CD1c-positive myeloid dendritic cell (primary cell): ENCODE data around the gene ZNF780A.
"Not testable (repeated sequence)": the region's sequence is repeated elsewhere in the genome, so short reads cannot be mapped to it uniquely, and the experiment has no call there.

Experiments used
- DNase-seq: peaks from one replicate; pipeline ENCODE4 v3.0.0-alpha.2; 2016; ENCODE audit errors: extremely low spot score

ZNF780A gene

DNA sequence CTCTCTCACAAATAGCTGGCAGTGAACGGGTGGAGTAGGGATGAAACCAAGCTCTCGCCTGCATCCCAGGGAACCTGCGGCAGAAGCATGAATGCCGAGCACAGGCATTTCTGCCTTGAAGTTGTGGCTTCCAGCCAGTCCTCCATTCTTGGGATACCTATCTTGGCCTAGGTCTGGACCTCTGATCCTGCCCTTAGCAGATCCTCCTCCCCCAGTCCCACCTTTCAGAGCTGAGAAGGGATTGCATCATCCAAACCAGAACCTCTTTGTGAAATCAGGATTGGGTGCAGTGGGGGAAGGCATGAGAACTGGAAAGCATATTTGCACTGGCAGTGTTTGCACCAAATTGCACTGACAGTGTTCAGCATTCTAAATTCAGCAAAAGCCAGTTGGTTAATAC, 5.8 kb downstream of the ZNF780A start:
- no peak for DNase-seq

GRCh38 chr19:40081411-40081810, 9.3 kb downstream of the ZNF780A start:
- peak; percentile 58 for DNase-seq

DNA sequence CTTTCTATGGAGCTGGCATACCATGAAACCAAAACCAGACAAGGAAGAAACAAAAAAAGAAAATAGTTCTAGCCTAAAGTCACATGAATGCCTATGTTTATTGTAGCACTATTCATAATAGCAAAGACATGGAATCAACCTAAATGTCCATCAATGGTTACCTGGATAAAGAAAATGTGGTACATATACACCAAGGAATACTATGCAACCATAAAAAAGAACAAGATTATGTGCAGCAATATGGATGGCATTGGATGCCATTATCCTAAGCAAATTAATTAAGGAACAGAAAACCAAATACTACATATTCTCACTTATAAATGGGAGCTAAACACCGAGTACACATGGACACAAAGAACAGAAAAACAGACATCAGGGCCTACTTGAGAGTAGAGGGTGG, 10.5 kb downstream of the ZNF780A start:
- no peak for DNase-seq

DNA sequence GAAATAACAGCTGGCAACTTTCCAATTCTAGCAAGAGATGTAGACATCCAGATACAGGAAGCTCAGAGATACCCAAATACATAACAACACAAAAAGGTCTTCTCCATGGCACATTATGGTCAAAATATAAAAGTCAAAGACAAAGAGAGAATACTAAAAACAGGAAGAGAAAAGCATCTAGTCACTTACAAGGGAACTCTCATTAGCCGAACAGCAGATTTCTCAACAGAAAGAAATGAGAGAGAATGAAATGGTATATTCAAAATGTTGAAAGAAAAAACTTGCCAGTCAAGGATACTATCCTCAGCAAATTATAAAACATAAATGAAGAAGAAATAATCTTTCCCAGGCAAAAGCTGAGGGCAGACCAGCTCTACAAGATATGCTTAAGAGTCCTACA, 12.4 kb downstream of the ZNF780A start:
- DNase-seq, result no peak

DNA sequence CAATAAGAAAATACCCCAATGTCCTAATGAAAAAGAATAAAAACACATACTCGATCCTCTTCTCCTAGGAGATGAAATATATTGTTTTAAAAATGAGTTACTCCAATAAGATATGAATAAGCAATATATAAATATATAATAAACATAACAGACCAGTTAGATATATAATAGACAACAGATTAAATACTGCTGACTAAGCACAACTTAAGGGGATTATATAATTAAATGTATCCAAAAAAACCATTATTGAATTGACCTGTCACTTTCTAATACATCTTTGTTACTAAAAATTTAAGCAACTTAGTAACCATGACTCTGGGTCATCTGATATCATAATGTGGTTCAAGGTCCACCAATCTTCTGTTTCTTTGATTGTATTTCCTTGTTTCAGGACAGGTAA, 20.7 kb downstream of the ZNF780A start:
- DNase-seq, result no peak

DNA sequence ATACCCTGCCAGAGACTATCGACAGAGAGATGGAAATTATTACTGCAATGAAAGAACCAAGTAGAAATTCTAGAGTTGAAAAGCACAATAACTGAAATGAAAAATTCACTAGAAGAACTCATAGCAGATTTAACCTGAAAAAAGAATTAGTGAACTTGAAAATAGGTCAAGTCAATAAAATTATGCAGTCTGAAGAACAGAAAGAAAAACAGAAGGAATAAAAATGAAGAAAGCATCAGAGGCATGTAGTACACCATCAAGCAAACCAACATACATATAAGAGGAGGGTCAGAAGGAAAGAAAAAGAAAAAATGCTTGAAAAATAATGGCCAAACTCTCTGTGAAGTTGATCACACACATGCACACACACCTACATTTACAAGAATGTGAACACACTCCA, 31.1 kb downstream of the ZNF780A start:
- DNase-seq, result no peak

GRCh38 chr19:40057166-40057565, 33.6 kb downstream of the ZNF780A start:
- no peak for DNase-seq

GRCh38 chr19:40056505-40056904, 34.2 kb downstream of the ZNF780A start:
- DNase-seq, result no peak

GRCh38 chr19:40055832-40056504, 34.8 kb downstream of the ZNF780A start, which contains the start of gene ZNF780B:
Gene ZNF780B, minus strand, starts transcription at chr19:40056231. Its CDS starts 5,899 bp downstream, at chr19:40050332.
- DNase-seq, result peak; percentile 67

- no peak for DNase-seq
Measured at GRCh38 chr19:40055049-40055448, 35.7 kb downstream of the ZNF780A start.

GRCh38 chr19:40054632-40055031, 36.1 kb downstream of the ZNF780A start:
- DNase-seq, result no peak

DNA sequence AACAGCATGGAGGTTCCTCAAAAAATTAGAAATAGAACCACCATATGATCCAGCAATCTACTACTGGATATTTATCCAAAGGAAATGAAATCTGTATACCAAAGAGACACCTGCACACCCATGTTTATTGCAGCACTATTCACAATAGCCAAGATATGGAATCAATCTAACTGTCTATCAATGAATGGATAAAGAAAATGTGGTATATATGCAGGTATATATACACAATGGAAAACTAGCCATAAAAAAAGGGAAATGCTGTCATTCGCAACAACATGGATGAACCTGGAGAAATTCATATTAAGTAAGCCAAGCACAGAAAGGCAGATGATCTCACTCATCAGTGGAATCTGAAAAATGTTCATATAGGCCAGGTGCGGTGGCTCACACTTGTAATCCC, 37.3 kb downstream of the ZNF780A start:
- no peak for DNase-seq

DNA sequence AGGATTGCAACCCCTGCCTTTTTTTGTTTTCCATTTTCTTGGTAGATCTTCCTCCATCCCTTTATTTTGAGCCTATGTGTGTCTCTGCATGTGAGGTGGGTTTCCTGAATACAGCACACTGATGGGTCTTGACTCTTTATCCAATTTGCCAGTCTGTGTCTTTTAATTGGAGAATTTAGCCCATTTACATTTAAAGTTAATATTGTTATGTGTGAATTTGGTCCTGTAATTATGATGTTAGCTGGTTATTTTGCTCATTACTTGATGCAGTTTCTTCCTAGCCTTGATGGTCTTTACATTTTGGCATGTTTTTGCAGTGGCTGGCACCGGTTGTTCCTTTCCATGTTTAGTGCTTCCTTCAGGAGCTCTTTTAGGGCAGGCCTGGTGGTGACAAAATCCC, 49.0 kb downstream of the ZNF780A start:
- not testable (repeated sequence) for DNase-seq

DNA sequence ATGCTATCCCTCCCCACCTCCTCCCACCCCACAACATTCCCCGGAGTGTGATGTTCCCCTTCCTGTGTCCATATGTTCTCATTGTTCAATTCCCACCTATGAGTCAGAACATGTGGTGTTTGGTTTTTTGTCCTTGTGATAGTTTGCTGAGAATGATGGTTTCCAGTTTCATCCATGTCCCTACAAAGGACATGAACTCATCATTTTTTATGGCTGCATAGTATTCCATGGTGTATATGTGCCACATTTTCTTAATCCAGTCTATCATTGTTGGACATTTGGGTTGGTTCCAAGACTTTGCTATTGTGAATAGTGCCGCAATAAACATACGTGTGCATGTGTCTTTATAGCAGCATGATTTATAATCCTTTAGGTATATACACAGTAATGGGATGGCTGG, 52.7 kb downstream of the ZNF780A start:
- DNase-seq, result not testable (repeated sequence)

GRCh38 chr19:40035996-40036395, 54.7 kb downstream of the ZNF780A start:
- no peak for DNase-seq

DNA sequence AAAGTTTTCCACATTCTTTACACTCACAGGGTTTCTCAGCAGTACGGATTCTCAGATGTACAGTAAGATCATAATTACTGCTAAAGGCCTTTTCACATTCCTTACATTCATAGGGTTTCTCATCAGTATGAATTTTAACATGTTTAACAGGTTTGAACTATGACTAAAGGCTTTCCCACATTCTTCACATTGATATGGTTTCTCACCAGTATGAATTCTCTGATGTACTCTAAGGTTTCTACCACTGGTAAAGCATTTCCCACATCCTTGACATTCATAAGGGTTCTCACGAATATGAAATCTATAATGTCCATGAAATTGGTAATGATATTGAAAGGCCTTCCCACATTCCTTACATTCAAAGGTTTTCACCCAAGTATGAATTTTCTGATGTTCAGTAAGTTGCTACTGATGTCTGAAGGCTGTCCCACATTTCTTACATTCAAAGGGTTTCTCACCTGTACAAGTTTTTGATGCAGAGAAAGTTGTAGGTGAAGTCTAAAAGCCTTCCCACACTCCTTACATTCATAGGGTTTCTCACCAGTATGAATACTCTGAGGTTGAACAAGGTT, 56.7 kb downstream of the ZNF780A start:
- no peak for DNase-seq

DNA sequence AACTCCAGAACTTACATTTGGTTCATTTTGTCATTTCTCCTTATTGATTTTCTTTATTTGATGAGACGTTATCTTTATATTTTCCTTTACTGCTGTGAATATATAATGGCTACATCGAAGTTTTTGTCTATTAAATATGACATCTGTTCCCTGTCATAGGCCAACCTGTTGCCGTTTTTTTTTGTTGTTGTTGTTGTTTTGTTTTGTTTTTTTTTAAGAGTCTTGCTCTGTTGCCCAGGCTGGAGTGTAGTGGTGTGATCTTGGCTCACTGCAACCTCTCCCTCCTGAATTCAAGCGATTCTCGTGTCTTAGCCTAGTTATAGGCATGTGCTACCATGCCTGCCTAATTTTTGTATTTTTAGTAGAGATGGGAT, 64.2 kb downstream of the ZNF780A start:
- no peak for DNase-seq

DNA sequence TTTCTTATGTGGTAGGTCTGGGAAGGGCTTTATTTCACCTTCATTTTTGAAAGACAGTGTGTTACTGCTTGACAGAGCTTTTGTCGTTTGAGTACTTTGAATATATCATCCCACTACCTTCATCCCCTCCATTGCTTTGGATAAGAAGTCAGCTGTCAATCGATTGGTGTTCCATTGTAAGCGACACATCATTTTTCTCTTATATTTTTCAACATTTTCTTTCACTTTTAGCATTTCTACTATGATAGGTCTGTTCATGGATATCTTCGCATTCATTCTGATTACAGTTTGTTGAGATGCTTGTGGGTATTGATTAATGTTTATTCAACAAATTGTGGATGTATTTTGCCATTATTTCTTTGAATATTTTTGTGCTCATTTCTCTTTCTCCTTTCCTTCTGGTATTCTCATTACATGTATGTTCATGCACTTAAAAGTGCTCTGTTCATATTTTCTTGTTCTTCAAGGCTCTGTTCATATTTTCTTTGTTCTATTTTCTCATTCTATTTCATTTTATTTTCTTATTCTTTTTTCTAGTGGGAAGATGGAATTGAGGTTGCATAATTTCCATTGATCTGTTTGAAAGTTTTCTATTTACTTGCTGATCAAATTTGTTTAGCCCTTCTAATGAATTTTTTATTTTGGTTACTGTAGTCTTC, 64.7 kb downstream of the ZNF780A start:
- no peak for DNase-seq

DNA sequence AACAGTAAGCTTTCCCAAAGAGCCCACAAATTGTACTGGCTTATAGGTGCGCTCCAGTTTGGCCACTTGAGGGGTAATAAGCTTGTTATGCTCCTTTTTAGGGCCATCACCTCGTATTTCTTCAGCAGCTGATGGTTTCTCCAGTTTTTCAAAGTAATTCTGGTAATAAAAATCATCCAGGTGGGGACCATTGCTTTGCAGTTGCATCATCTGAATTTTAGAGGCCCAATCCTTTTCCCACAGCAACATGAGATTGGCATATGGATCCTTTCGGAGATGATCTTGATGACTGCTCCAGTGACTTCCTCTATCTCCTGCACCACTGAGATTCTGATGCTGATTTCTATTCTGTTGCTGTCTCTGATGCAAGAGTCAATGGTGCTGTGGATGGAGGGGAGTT, 66.8 kb downstream of the ZNF780A start:
- no peak for DNase-seq
